Neural progenitor cell (in vitro differentiated cells): ENCODE data around the gene NCEH1.

Source experiments
- CTCF ChIP-seq: fragments of 200-600 bp; sonication (generic); IDR thresholded peaks from 2 replicates; pipeline ENCODE4 v1.5.1; 2017; ENCODE audit warnings: antibody characterized with exemption, mild to moderate bottlenecking
- EZH2phosphoT487 ChIP-seq: fragments of 200-600 bp; sonication (generic); IDR thresholded peaks from 2 replicates; pipeline ENCODE4 v1.6.1; 2017; ENCODE audit warnings: antibody characterized with exemption

GRCh38 chr3:172595664-172596393 lies 115.0 kb downstream of the NCEH1 start:
- peak; percentile 68 for TF ChIP-seq CTCF
- TF ChIP-seq EZH2phosphoT487: no peak
